Measurements from ENCODE around the gene MGAT4D. TPM values are rescaled to one million over a fixed set of nuclear protein-coding genes. Genes with fewer than 3 reads are reported as not detected.
"Not testable (repeated sequence)": the region's sequence is repeated elsewhere in the genome, so short reads cannot be mapped to it uniquely, and the experiment has no call there.

Gene MGAT4D
- polyA plus RNA-seq, 1 experiment = not detected

GRCh38 chr4:140463614-140464013, 34.5 kb downstream of the MGAT4D start:
- no peak overlapping the region for H3K4me3 ChIP-seq (ENCODE audit: low read depth, low read length)
- ChIA-PET CTCF (no interaction called here), POLR2A (no interaction called here)
- no peak for DNase-seq (ENCODE audit: low read depth)
- no peak for TF ChIP-seq CTCF (IDR thresholded peaks at IDR 0.05; ENCODE audit: insufficient read depth, low read depth, low read length)
- no peaks in the 10 kb centered on the region for H3K36me3 ChIP-seq (ENCODE audit: control insufficient read depth, insufficient read depth, low read length)
- no peaks in the 10 kb centered on the region for H3K27me3 ChIP-seq (ENCODE audit: control insufficient read depth, insufficient read depth, low read length)

- no peak for DNase-seq (ENCODE audit: low read depth)
- Histone ChIP-seq H3K4me3 (ENCODE audit: low read depth, low read length) (no peak overlapping the region), H3K36me3 (ENCODE audit: control insufficient read depth, insufficient read depth, low read length) (no peaks in the 10 kb centered on the region), H3K27me3 (ENCODE audit: control insufficient read depth, insufficient read depth, low read length) (no peaks in the 10 kb centered on the region)
- no peak for TF ChIP-seq CTCF (IDR thresholded peaks at IDR 0.05; ENCODE audit: insufficient read depth, low read depth, low read length)
- POLR2A ChIA-PET = no interaction called here
- CTCF ChIA-PET = no interaction called here
These were observed 34.9 kb downstream of the MGAT4D start for GRCh38 chr4:140463182-140463581.

GRCh38 chr4:140450352-140450751, 47.7 kb downstream of the MGAT4D start:
- ChIA-PET POLR2A (no interaction called here), CTCF (no interaction called here)
- no peak for DNase-seq (ENCODE audit: low read depth)
- Histone ChIP-seq H3K4me3 (ENCODE audit: low read depth, low read length) (no peak overlapping the region), H3K27me3 (ENCODE audit: control insufficient read depth, insufficient read depth, low read length) (0 out of 2 replicates have a peak, but pooled peaks cover 1% of the 10 kb centered on the region), H3K36me3 (ENCODE audit: control insufficient read depth, insufficient read depth, low read length) (no peaks in the 10 kb centered on the region)
- no peak for TF ChIP-seq CTCF (IDR thresholded peaks at IDR 0.05; ENCODE audit: insufficient read depth, low read depth, low read length)

GRCh38 chr4:140448830-140449229, 49.3 kb downstream of the MGAT4D start:
- no peaks in the 10 kb centered on the region for H3K36me3 ChIP-seq (ENCODE audit: control insufficient read depth, insufficient read depth, low read length)
- DNase-seq (ENCODE audit: low read depth) = no peak
- POLR2A ChIA-PET = no interaction called here
- TF ChIP-seq CTCF (IDR thresholded peaks at IDR 0.05; ENCODE audit: insufficient read depth, low read depth, low read length) = no peak
- H3K27me3 ChIP-seq (ENCODE audit: control insufficient read depth, insufficient read depth, low read length) = peaks cover 1% of the 10 kb centered on the region; the same call in 1 of the 2 replicates
- no peak overlapping the region for H3K4me3 ChIP-seq (ENCODE audit: low read depth, low read length)
- CTCF ChIA-PET = no interaction called here

GRCh38 chr4:140448162-140448561, 49.9 kb downstream of the MGAT4D start:
- Histone ChIP-seq H3K4me3 (ENCODE audit: low read depth, low read length) (no peak overlapping the region), H3K36me3 (ENCODE audit: control insufficient read depth, insufficient read depth, low read length) (no peaks in the 10 kb centered on the region), H3K27me3 (ENCODE audit: control insufficient read depth, insufficient read depth, low read length) (no peaks in the 10 kb centered on the region; the same call in 1 of the 2 replicates)
- no peak for TF ChIP-seq CTCF (IDR thresholded peaks at IDR 0.05; ENCODE audit: insufficient read depth, low read depth, low read length)
- DNase-seq (ENCODE audit: low read depth) = no peak
- ChIA-PET POLR2A (no interaction called here), CTCF (no interaction called here)

- CTCF ChIA-PET; H3K4me3 ChIP-seq (ENCODE audit: low read depth, low read length); H3K36me3 ChIP-seq (ENCODE audit: control insufficient read depth, insufficient read depth, low read length); POLR2A ChIA-PET; H3K27me3 ChIP-seq (ENCODE audit: control insufficient read depth, insufficient read depth, low read length); DNase-seq (ENCODE audit: low read depth): not testable (repeated sequence)
These were observed 53.7 kb downstream of the MGAT4D start for GRCh38 chr4:140444347-140444746.
